AG08396 (cell line): ENCODE results near the gene FFAR1.

Experiments
- DNase-seq: peaks from one replicate; pipeline ENCODE4 v3.0.0; 2012; ENCODE audit warnings: low spot score, mixed read lengths

FFAR1 gene

DNA sequence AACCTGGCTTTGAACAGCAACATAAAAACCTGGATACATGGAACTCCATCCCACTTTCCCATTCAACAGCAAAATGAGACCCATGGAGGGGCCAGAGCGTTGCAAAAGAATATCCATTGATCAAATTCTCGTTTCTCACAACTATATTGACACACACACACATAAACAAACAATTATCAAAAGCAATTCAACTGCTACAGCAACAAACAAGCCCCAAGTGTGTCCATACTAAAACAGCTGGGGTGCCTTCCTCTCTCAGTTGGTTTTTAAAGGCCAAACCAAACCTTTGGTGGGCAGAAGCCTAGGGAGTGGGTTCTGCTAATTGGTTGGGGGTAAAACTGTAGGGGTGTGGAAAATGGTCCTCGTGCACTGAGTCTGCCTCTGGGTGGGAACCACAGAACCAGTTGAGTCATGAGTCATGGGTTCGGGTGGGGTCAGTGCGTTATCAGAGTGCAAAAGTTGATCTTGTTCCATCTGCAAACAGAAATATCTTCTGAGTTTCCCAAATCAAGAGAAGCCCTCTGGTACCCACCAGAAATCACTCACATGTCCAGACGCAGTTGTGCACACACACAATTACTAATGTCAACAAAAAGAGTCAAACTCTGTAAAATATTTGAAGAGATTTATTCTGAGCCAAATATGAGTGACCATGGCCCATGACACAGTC lies 41.6 kb downstream of the FFAR1 start:
- no peak for DNase-seq

DNA sequence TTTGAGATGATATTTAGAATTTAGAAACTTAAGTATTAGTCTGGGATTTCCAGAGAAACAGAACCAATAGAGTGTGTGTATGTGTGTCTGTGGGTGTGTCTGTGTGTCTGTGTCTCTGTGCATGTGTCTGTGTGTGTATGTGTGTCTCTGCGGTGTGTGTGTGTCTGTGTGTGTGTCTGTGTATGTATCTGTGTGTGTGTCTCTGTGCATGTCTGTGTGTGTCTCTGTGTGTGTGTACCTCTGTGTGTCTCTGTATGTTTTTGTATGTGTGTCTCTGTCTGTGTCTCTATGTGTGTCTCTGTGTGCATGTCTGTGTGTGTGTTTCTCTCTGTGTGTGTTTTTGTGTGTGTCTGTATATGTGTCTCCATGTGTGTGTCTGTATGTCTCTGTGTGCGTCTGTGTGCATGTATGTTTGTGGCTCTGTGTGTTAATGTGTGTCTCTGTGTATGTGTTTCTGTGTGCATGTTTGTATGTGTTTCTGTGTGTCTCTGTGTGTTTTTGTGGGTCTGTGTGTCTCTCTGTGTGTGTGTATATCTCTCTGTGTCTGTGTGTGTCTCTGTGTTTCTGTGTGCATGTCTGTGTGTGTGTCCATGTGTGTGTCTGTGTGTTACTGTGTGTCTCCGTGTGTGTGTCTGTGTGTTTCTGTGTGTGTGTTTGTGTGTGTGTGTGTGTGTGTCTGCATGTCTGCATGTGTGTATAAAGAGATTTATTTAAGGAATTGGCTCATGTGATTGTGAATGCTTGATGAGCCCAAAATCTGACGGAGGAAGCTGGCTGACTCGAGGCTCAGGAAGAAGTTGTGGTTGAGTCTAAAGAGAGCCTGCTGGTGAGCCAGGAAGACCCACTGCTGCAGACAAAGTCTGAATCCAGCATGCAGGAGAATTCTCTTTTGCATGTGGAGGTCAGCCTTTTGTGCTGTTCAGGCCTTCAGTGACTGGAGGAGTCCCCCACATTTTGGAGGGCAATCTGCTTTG lies 45.3 kb downstream of the FFAR1 start:
- DNase-seq = no peak

DNA sequence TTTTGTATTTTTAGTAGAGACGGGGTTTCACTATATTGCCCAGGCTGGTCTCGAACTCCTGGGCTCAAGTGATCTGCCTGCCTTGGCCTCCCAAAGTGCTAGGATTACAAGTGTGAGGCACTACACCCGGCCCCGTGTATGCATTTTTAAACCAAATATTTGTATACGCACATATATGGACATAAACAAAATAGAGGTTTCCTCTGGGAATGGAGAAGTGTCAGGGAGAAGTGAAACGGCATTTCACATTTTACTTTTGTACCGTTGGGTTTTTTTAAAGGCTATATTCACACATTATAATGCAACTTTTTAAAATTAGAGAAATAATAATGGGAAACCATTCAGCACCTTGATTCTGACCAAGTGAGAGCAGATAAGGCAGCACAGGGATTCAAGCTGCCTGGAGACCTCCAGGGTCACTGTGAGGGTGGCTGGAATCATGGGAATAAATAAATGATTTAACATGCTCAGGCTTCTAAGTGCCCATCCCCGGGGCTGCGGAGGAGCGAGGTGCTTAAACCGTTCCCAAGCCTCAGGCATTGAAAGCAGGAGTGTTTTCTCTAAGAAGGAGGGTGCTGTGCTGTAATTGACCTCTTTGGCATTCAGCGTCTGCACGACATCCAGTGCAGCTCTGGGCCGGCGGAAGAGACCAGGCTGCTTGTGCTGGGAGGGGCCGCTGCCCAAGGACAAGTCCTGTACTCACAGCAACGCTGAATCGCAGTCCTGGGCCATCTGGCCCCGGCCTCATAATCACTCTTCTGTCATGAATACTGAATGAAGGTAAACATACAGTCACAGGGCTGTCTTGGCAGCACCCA lies 47.9 kb downstream of the FFAR1 start:
- no peak for DNase-seq

DNA sequence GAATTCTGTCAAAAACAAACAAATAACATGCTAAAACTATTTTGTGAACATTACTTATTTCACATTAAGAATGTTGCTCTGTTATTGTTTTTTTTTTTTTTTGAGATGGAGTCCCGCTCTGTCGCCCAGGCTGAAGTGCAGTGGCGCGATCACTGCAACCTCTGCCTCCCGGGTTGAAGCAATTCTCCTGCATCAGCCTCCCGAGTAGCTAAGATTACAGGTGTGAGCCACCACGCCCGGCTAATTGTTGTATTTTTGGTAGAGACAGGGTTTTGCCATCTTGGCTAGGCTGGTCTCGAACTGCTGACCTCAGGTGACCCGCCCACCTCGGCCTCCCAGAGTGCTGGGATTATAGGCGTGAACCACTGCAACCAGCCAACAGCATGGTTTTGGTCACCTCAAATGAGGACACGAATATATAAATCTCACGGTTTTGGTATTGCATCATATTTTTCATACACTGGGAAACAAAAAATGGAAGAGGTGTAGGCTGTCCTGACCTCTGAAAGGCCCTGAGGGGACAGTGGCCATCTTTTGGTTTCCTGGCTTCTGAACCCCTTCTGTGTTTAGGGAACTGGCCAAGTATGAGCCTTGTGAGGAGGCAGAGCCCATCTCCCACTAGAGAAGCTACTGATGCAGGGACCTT lies 48.7 kb downstream of the FFAR1 start:
- DNase-seq = no peak

DNA sequence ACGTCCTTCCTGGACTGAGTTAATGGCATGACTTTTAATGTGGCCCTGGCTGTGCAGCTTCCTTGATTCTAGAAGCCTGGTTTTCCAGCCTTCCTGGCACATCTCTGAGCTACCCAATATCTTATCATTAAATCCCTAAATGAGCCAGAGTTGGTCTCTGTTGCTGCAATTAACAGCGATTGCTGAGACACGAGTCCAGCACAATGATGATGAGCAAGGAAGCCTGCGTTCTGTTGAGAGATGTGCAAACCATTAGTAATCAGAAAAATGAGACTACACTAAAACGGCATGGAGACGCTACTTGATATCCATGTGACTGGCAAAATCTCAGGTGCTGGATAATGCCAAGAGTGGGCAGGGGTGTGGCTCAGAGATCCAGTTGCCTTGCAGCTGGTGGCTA lies 49.4 kb downstream of the FFAR1 start:
- DNase-seq = no peak
